Vagina (tissue), 2 donors: ENCODE data around the gene HOXA10. TPM values are rescaled to one million over a fixed set of nuclear protein-coding genes. Genes with fewer than 3 reads are reported as not detected.

Experiments used
- DNase-seq, 2 donors: peaks; one replicate each; pipeline ENCODE4 v3.0.0-alpha.2; 2017; ENCODE audit errors: extremely low spot score in 2 of 2
- H3K27ac ChIP-seq: fragments of 200-600 bp; sonication (generic); one replicate; pipeline ENCODE4 v1.5.1; 2019
- H3K27me3 ChIP-seq: fragments of 200-600 bp; sonication (generic); one replicate; pipeline ENCODE4 v1.5.1; 2019
- H3K36me3 ChIP-seq, 2 donors: fragments of 200-600 bp; sonication (generic); one replicate each; pipeline ENCODE4 v1.5.1; 2017 to 2019
- H3K4me1 ChIP-seq: fragments of 200-600 bp; sonication (generic); one replicate; pipeline ENCODE4 v1.5.1; 2019
- H3K4me3 ChIP-seq, 2 donors: fragments of 200-600 bp; sonication (generic); 1 replicate in 1 of 2; 2 replicates in 1 of 2; pipeline ENCODE4 v1.5.1; 2016 to 2019
- H3K9me3 ChIP-seq: fragments of 200-600 bp; sonication (generic); one replicate; pipeline ENCODE4 v1.5.1; 2019
- CTCF ChIP-seq, 3 experiments: fragments of 450-650 bp in 2 of 3; fragments of 200-600 bp in 1 of 3; sonication (generic) in 1 of 3; IDR thresholded peaks; one replicate each; pipeline ENCODE4 v1.5.1; 2017 to 2019; ENCODE audit warnings: antibody characterized with exemption in 3 of 3, mild to moderate bottlenecking in 2 of 3, moderate library complexity in 2 of 3
- POLR2A ChIP-seq, 2 donors: fragments of 450-650 bp; IDR thresholded peaks; one replicate each; pipeline ENCODE4 v1.6.1; 2017; ENCODE audit warnings: antibody characterized with exemption in 2 of 2, mild to moderate bottlenecking in 2 of 2, moderate library complexity in 2 of 2
- POLR2AphosphoS5 ChIP-seq, 2 donors: sonication (generic); formaldehyde crosslinking; IDR thresholded peaks; one replicate each; pipeline ENCODE4 v1.9.0; 2017; ENCODE audit warnings: antibody characterized with exemption in 2 of 2, mild to moderate bottlenecking in 2 of 2, low read depth in 1 of 2; ENCODE audit not compliant: insufficient read depth in 1 of 2
- intact Hi-C: fragments of 100-400 bp; cut with DNase I; formaldehyde crosslinking; loops from one replicate; pipeline ENCODE4 v1.15.1; 2023
- total RNA-seq: library from RNA; depleted of rRNA; stranded (reverse); fragments of >200 nt; gene quantifications from one replicate; pipeline ENCODE4 v1.2.3, GENCODE V29; 2016

Gene HOXA10
- total RNA-seq, 1 donor from 2014 or later: 19.2 TPM

GRCh38 chr7:27138472-27138871 lies 35.6 kb downstream of the HOXA10 start:
- intact Hi-C loops: no loop called here
- H3K36me3 ChIP-seq: peaks cover 0 to 4% of the 10 kb centered on the region in 2 donors
- TF ChIP-seq POLR2AphosphoS5 (IDR thresholded peaks at IDR 0.05; ENCODE audit: insufficient read depth in 1 of 2, low read depth in 1 of 2): no peak
- no peak for TF ChIP-seq POLR2A (IDR thresholded peaks at IDR 0.05)
- TF ChIP-seq CTCF (IDR thresholded peaks at IDR 0.05): no peak
- no peaks in the 10 kb centered on the region for H3K9me3 ChIP-seq
- peaks cover 8% of the 10 kb centered on the region for H3K4me1 ChIP-seq
- H3K27ac ChIP-seq: no peak overlapping the region
- H3K27me3 ChIP-seq: no peaks in the 10 kb centered on the region
- no peak overlapping the region for H3K4me3 ChIP-seq
- no peak for DNase-seq

GRCh38 chr7:27137640-27138315 lies 36.3 kb downstream of the HOXA10 start:
- no peak overlapping the region for H3K4me3 ChIP-seq
- TF ChIP-seq POLR2A (IDR thresholded peaks at IDR 0.05) (no peak), POLR2AphosphoS5 (IDR thresholded peaks at IDR 0.05; ENCODE audit: insufficient read depth in 1 of 2, low read depth in 1 of 2) (no peak), CTCF (IDR thresholded peaks at IDR 0.05) (no peak)
- no peak overlapping the region for H3K27ac ChIP-seq
- no peak for DNase-seq
- no peaks in the 10 kb centered on the region for H3K27me3 ChIP-seq
- no peaks in the 10 kb centered on the region for H3K9me3 ChIP-seq
- peaks cover 4% of the 10 kb centered on the region for H3K4me1 ChIP-seq
- intact Hi-C loops: no loop called here
- H3K36me3 ChIP-seq: peaks cover 0 to 4% of the 10 kb centered on the region in 2 donors

GRCh38 chr7:27134392-27134791 lies 39.7 kb downstream of the HOXA10 start:
- Histone ChIP-seq H3K27ac (no peak overlapping the region), H3K27me3 (no peaks in the 10 kb centered on the region), H3K4me1 (peaks cover 14% of the 10 kb centered on the region), H3K4me3 (no peak overlapping the region), H3K9me3 (no peaks in the 10 kb centered on the region), H3K36me3 (no peaks in the 10 kb centered on the region)
- DNase-seq: no peak
- TF ChIP-seq CTCF (IDR thresholded peaks at IDR 0.05) (no peak), POLR2A (IDR thresholded peaks at IDR 0.05) (no peak), POLR2AphosphoS5 (IDR thresholded peaks at IDR 0.05; ENCODE audit: insufficient read depth in 1 of 2, low read depth in 1 of 2) (no peak)
- intact Hi-C loops: no loop called here

GRCh38 chr7:27133409-27134231 lies 40.5 kb downstream of the HOXA10 start:
- intact Hi-C loops: no loop called here
- DNase-seq: no peak
- TF ChIP-seq POLR2AphosphoS5 (IDR thresholded peaks at IDR 0.05; ENCODE audit: insufficient read depth in 1 of 2, low read depth in 1 of 2) (no peak), POLR2A (IDR thresholded peaks at IDR 0.05) (no peak), CTCF (IDR thresholded peaks at IDR 0.05) (no peak)
- Histone ChIP-seq H3K4me1 (peaks cover 16% of the 10 kb centered on the region), H3K4me3 (no peak overlapping the region), H3K27me3 (no peaks in the 10 kb centered on the region), H3K27ac (no peak overlapping the region), H3K9me3 (no peaks in the 10 kb centered on the region), H3K36me3 (no peaks in the 10 kb centered on the region)

GRCh38 chr7:27132978-27133377 lies 41.1 kb downstream of the HOXA10 start:
- Histone ChIP-seq H3K36me3 (no peaks in the 10 kb centered on the region), H3K27me3 (no peaks in the 10 kb centered on the region), H3K4me1 (peaks cover 16% of the 10 kb centered on the region), H3K4me3 (no peak overlapping the region), H3K27ac (no peak overlapping the region), H3K9me3 (no peaks in the 10 kb centered on the region)
- intact Hi-C loops: no loop called here
- DNase-seq: no peak
- no peak for TF ChIP-seq CTCF (IDR thresholded peaks at IDR 0.05)
- no peak for TF ChIP-seq POLR2AphosphoS5 (IDR thresholded peaks at IDR 0.05; ENCODE audit: insufficient read depth in 1 of 2, low read depth in 1 of 2)
- no peak for TF ChIP-seq POLR2A (IDR thresholded peaks at IDR 0.05)
